Measurements from ENCODE around the gene ALDH1A1.
"Not testable (repeated sequence)": the region's sequence is repeated elsewhere in the genome, so short reads cannot be mapped to it uniquely, and the experiment has no call there.

Gene ALDH1A1

GRCh38 chr9:72939581-72939980, 13.3 kb downstream of the ALDH1A1 start:
- DNase-seq: not testable (repeated sequence)

- DNase-seq: no peak
Measured at GRCh38 chr9:72937545-72937944, 15.3 kb downstream of the ALDH1A1 start.

- no peak for DNase-seq
Measured at GRCh38 chr9:72936679-72937078, 16.2 kb downstream of the ALDH1A1 start.

GRCh38 chr9:72936266-72936665, 16.6 kb downstream of the ALDH1A1 start:
- DNase-seq: no peak

GRCh38 chr9:72935595-72935994, 17.3 kb downstream of the ALDH1A1 start:
- no peak for DNase-seq

- DNase-seq: no peak
Measured at GRCh38 chr9:72933730-72934665, 18.9 kb downstream of the ALDH1A1 start.

- DNase-seq: no peak
Measured at GRCh38 chr9:72932619-72933018, 20.2 kb downstream of the ALDH1A1 start.

GRCh38 chr9:72931897-72932296, 21.0 kb downstream of the ALDH1A1 start:
- no peak for DNase-seq

GRCh38 chr9:72931437-72931836, 21.4 kb downstream of the ALDH1A1 start:
- DNase-seq: no peak

GRCh38 chr9:72930828-72931227, 22.0 kb downstream of the ALDH1A1 start:
- no peak for DNase-seq

GRCh38 chr9:72929542-72929941, 23.3 kb downstream of the ALDH1A1 start:
- DNase-seq: no peak

GRCh38 chr9:72928042-72928507, 24.8 kb downstream of the ALDH1A1 start:
- DNase-seq: no peak

GRCh38 chr9:72926506-72926905, 26.3 kb downstream of the ALDH1A1 start:
- no peak for DNase-seq

- no peak for DNase-seq
Measured at GRCh38 chr9:72925891-72926290, 27.0 kb downstream of the ALDH1A1 start.

GRCh38 chr9:72925126-72925789, 27.6 kb downstream of the ALDH1A1 start:
- DNase-seq: no peak

GRCh38 chr9:72924154-72924790, 28.6 kb downstream of the ALDH1A1 start:
- no peak for DNase-seq

- DNase-seq: no peak
Measured at GRCh38 chr9:72923077-72923476, 29.8 kb downstream of the ALDH1A1 start.

GRCh38 chr9:72921888-72922654, 30.8 kb downstream of the ALDH1A1 start:
- no peak for DNase-seq

GRCh38 chr9:72919246-72919945, 33.5 kb downstream of the ALDH1A1 start:
- no peak for DNase-seq

GRCh38 chr9:72917892-72918509, 34.9 kb downstream of the ALDH1A1 start:
- no peak for DNase-seq

GRCh38 chr9:72915659-72916058, 37.2 kb downstream of the ALDH1A1 start:
- DNase-seq: no peak

GRCh38 chr9:72914750-72915149, 38.1 kb downstream of the ALDH1A1 start:
- DNase-seq: no peak

Measured in 8988T (cell line).